Sigmoid colon (tissue), 4 donors: ENCODE measurements around the gene TSPAN18.

ENCODE experiments used
- CTCF ChIP-seq, 4 experiments: fragments of 450-650 bp in 3 of 4; fragments of 200-600 bp in 1 of 4; IDR thresholded peaks; one replicate each; pipeline ENCODE4 v1.5.1; 2016 to 2019; ENCODE audit warnings: antibody characterized with exemption in 4 of 4, mild to moderate bottlenecking in 3 of 4, moderate library complexity in 2 of 4
- EP300 ChIP-seq, 4 donors: sonication (generic); formaldehyde crosslinking; IDR thresholded peaks; one replicate each; pipeline ENCODE4 v1.6.1; 2017; ENCODE audit warnings: antibody characterized with exemption in 4 of 4

DNA sequence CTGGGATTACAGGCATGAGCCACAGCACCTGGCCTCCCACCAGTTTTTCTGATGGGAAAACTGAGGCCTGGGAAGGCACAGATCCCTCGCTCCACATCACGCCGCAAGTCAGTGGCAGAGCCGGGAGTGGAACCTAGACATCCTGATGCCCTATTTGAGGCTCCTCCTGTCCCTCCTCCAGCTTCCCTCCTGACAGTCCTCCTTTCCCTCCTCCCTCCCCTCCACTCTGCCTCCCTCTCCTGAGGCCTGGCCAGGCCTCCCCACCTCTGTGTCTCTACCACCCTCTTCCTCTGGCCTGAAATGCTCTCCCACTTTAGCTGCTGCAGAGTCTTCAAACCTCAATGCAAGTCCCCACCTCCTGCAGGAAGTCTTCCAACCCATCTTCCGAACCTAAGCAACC lies 237.2 kb downstream of the TSPAN18 start:
- no peak for TF ChIP-seq EP300 (IDR thresholded peaks at IDR 0.05)
- TF ChIP-seq CTCF (IDR thresholded peaks at IDR 0.05) = no peak
